Measurements from ENCODE around the gene CTIF.
"Not testable (repeated sequence)": the region's sequence is repeated elsewhere in the genome, so short reads cannot be mapped to it uniquely, and the experiment has no call there.

The CTIF gene

GRCh38 chr18:48711651-48712486, 173.0 kb downstream of the CTIF start:
- peak in 6 of 14 donors; percentile 21 to 82 (median 38) for DNase-seq

GRCh38 chr18:48713309-48713708, 174.5 kb downstream of the CTIF start:
- no peak for DNase-seq

GRCh38 chr18:48714873-48715272, 176.0 kb downstream of the CTIF start:
- DNase-seq: no peak

- DNase-seq: peak in 4 of 14 donors; percentile 15 to 59 (median 34)
Observed at GRCh38 chr18:48715711-48716361, 177.0 kb downstream of the CTIF start.

GRCh38 chr18:48717227-48717626, 178.4 kb downstream of the CTIF start:
- DNase-seq: not testable (repeated sequence)

- DNase-seq: peak in 1 of 14 donors; percentile 67
Observed at GRCh38 chr18:48718251-48718959, 179.6 kb downstream of the CTIF start.

GRCh38 chr18:48719388-48719787, 180.6 kb downstream of the CTIF start:
- no peak for DNase-seq

GRCh38 chr18:48719974-48720654, 181.3 kb downstream of the CTIF start:
- peak in 1 of 14 donors; percentile 50 for DNase-seq

GRCh38 chr18:48720655-48721025, 181.8 kb downstream of the CTIF start:
- no peak for DNase-seq

- no peak for DNase-seq
Observed at GRCh38 chr18:48721312-48721711, 182.5 kb downstream of the CTIF start.

GRCh38 chr18:48723016-48723415, 184.2 kb downstream of the CTIF start:
- no peak for DNase-seq

GRCh38 chr18:48723837-48724236, 185.0 kb downstream of the CTIF start:
- no peak for DNase-seq

GRCh38 chr18:48724442-48724841, 185.6 kb downstream of the CTIF start:
- no peak for DNase-seq

- peak in 1 of 14 donors; percentile 80 for DNase-seq
Observed at GRCh38 chr18:48724939-48725338, 186.1 kb downstream of the CTIF start.

- no peak for DNase-seq
Observed at GRCh38 chr18:48725562-48725961, 186.7 kb downstream of the CTIF start.

- no peak for DNase-seq
Observed at GRCh38 chr18:48727681-48728080, 188.8 kb downstream of the CTIF start.

- DNase-seq: peak in 2 of 14 donors; percentile 25 to 42
Observed at GRCh38 chr18:48728204-48728833, 189.5 kb downstream of the CTIF start.

GRCh38 chr18:48729404-48729803, 190.6 kb downstream of the CTIF start:
- DNase-seq: no peak

GRCh38 chr18:48730010-48730409, 191.2 kb downstream of the CTIF start:
- no peak for DNase-seq

- no peak for DNase-seq
Observed at GRCh38 chr18:48732767-48733424, 194.1 kb downstream of the CTIF start.

- peak in 10 of 14 donors; percentile 22 to 73 (median 42) for DNase-seq
Observed at GRCh38 chr18:48733643-48734253, 194.9 kb downstream of the CTIF start.

All from C1 segment of cervical spinal cord (tissue), 14 donors.